Right hindlimb (tissue), 1 donor: ENCODE data around the gene PBX4.

ENCODE experiments used
- DNase-seq: peaks from one replicate; pipeline ENCODE4 v3.0.0-alpha.2; 2018

PBX4 gene

GRCh38 chr19:19552798-19553197 lies 65.7 kb downstream of the PBX4 start:
- peak; percentile 46 for DNase-seq

- DNase-seq: peak; percentile 79
Observed at GRCh38 chr19:19551853-19552192, 66.7 kb downstream of the PBX4 start.

GRCh38 chr19:19550972-19551852 lies 67.3 kb downstream of the PBX4 start:
- DNase-seq: peak; percentile 64

GRCh38 chr19:19550485-19550929 lies 68.0 kb downstream of the PBX4 start:
- DNase-seq: peak; percentile 85

GRCh38 chr19:19549804-19550464 lies 68.6 kb downstream of the PBX4 start:
- no peak for DNase-seq

GRCh38 chr19:19548915-19549759 lies 69.3 kb downstream of the PBX4 start:
- DNase-seq: peak; percentile 77

- DNase-seq: peak; percentile 55
Observed at GRCh38 chr19:19547674-19548336, 70.7 kb downstream of the PBX4 start.

GRCh38 chr19:19546751-19547162 lies 71.7 kb downstream of the PBX4 start:
- no peak for DNase-seq

- no peak for DNase-seq
Observed at GRCh38 chr19:19545707-19546106, 72.8 kb downstream of the PBX4 start.

- no peak for DNase-seq
Observed at GRCh38 chr19:19544954-19545591, 73.4 kb downstream of the PBX4 start.

- peak; percentile 19 for DNase-seq
Observed at GRCh38 chr19:19544257-19544953, 74.1 kb downstream of the PBX4 start.

- DNase-seq: peak; percentile 16
Observed at GRCh38 chr19:19543640-19544039, 74.8 kb downstream of the PBX4 start.

- DNase-seq: peak; percentile 13
Observed at GRCh38 chr19:19543101-19543500, 75.4 kb downstream of the PBX4 start.

- DNase-seq: no peak
Observed at GRCh38 chr19:19542507-19542906, 76.0 kb downstream of the PBX4 start.

GRCh38 chr19:19541616-19542015 lies 76.9 kb downstream of the PBX4 start:
- DNase-seq: peak; percentile 68

- peak; percentile 80 for DNase-seq
Observed at GRCh38 chr19:19540715-19541515, 77.6 kb downstream of the PBX4 start.

GRCh38 chr19:19540064-19540714 lies 78.3 kb downstream of the PBX4 start:
- peak; percentile 86 for DNase-seq

- peak; percentile 25 for DNase-seq
Observed at GRCh38 chr19:19539698-19540063, 78.8 kb downstream of the PBX4 start.

GRCh38 chr19:19538785-19539166 lies 79.7 kb downstream of the PBX4 start:
- peak; percentile 60 for DNase-seq
